ENCODE data around the gene FAM83F. TPM values are rescaled to one million over a fixed set of nuclear protein-coding genes. Genes with fewer than 3 reads are reported as not detected.

Gene FAM83F
- total RNA-seq, 1 donor from 2014 or later = 1.1 TPM

DNA sequence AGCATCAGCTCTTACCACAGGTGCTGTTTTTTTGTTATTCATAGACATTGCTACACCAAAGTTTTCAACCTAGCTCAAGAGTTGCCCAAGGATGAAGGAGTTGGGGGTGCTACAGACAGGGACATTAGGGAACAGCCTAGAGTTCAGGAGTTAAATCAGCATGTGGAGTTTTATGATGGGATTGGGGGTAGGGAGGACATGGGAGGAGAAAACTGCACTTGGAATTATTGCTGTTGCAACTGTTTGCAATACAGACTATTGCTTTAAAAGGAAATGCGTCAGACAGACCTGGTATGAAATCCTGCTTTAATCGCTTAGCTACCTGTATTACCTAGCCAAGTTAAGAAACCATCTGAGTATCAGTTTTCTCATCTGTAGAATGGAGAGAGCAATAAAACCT lies 28.3 kb upstream of the FAM83F start:
- no peaks in the 10 kb centered on the region for H3K36me3 Mint-ChIP-seq (ENCODE audit: unreplicated experiment)
- no peak for DNase-seq
- peaks cover 14% of the 10 kb centered on the region for H3K4me1 Mint-ChIP-seq (ENCODE audit: low read depth, unreplicated experiment)
- no peak overlapping the region for H3K4me3 Mint-ChIP-seq (ENCODE audit: unreplicated experiment)
- H3K27me3 Mint-ChIP-seq (ENCODE audit: unreplicated experiment) = no peaks in the 10 kb centered on the region
- no peaks in the 10 kb centered on the region for H3K9me3 Mint-ChIP-seq (ENCODE audit: unreplicated experiment)
- TF ChIP-seq, protein P1, sequence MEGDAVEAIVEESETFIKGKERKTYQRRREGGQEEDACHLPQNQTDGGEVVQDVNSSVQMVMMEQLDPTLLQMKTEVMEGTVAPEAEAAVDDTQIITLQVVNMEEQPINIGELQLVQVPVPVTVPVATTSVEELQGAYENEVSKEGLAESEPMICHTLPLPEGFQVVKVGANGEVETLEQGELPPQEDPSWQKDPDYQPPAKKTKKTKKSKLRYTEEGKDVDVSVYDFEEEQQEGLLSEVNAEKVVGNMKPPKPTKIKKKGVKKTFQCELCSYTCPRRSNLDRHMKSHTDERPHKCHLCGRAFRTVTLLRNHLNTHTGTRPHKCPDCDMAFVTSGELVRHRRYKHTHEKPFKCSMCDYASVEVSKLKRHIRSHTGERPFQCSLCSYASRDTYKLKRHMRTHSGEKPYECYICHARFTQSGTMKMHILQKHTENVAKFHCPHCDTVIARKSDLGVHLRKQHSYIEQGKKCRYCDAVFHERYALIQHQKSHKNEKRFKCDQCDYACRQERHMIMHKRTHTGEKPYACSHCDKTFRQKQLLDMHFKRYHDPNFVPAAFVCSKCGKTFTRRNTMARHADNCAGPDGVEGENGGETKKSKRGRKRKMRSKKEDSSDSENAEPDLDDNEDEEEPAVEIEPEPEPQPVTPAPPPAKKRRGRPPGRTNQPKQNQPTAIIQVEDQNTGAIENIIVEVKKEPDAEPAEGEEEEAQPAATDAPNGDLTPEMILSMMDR (IDR thresholded peaks at IDR 0.05; ENCODE audit: partially characterized antibody, unreplicated experiment) = no peak
- no peak overlapping the region for H3K27ac Mint-ChIP-seq (ENCODE audit: unreplicated experiment)

GRCh38 chr22:39967103-39967829 lies 27.5 kb upstream of the FAM83F start:
- Mint-ChIP-seq H3K9me3 (ENCODE audit: unreplicated experiment) (no peaks in the 10 kb centered on the region), H3K4me1 (ENCODE audit: low read depth, unreplicated experiment) (peaks cover 17% of the 10 kb centered on the region), H3K4me3 (ENCODE audit: unreplicated experiment) (no peak overlapping the region), H3K27me3 (ENCODE audit: unreplicated experiment) (no peaks in the 10 kb centered on the region), H3K36me3 (ENCODE audit: unreplicated experiment) (no peaks in the 10 kb centered on the region), H3K27ac (ENCODE audit: unreplicated experiment) (no peak overlapping the region)
- TF ChIP-seq, protein P1 (IDR thresholded peaks at IDR 0.05; ENCODE audit: partially characterized antibody, unreplicated experiment) = no peak
- no peak for DNase-seq

- TF ChIP-seq, protein P1 (IDR thresholded peaks at IDR 0.05; ENCODE audit: partially characterized antibody, unreplicated experiment) = no peak
- no peaks in the 10 kb centered on the region for H3K9me3 Mint-ChIP-seq (ENCODE audit: unreplicated experiment)
- no peak overlapping the region for H3K27ac Mint-ChIP-seq (ENCODE audit: unreplicated experiment)
- H3K27me3 Mint-ChIP-seq (ENCODE audit: unreplicated experiment) = peaks cover 2% of the 10 kb centered on the region
- H3K36me3 Mint-ChIP-seq (ENCODE audit: unreplicated experiment) = no peaks in the 10 kb centered on the region
- H3K4me3 Mint-ChIP-seq (ENCODE audit: unreplicated experiment) = peak overlapping the region; percentile 2
- no peak for DNase-seq
- H3K4me1 Mint-ChIP-seq (ENCODE audit: low read depth, unreplicated experiment) = peaks cover 20% of the 10 kb centered on the region
These were observed 26.5 kb upstream of the FAM83F start for GRCh38 chr22:39967996-39968972.

DNA sequence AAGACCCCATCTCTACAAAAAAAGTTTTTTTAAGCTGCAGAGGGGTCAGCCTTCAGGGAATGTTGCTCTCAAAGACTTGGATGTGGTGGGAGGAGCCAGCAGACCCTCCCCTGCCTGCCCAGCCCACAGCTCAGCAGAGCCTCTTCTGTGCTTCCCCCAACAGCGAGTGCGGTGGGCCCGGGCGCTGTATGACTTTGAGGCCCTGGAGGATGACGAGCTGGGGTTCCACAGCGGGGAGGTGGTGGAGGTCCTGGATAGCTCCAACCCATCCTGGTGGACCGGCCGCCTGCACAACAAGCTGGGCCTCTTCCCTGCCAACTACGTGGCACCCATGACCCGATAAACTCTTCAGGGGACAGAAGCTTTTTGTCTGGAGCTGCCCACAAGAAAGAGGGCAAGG lies 24.0 kb upstream of the FAM83F start:
- H3K36me3 Mint-ChIP-seq (ENCODE audit: unreplicated experiment) = no peaks in the 10 kb centered on the region
- H3K27ac Mint-ChIP-seq (ENCODE audit: unreplicated experiment) = no peak overlapping the region
- H3K4me1 Mint-ChIP-seq (ENCODE audit: low read depth, unreplicated experiment) = peaks cover 20% of the 10 kb centered on the region
- H3K4me3 Mint-ChIP-seq (ENCODE audit: unreplicated experiment) = no peak overlapping the region
- DNase-seq = no peak
- peaks cover 2% of the 10 kb centered on the region for H3K27me3 Mint-ChIP-seq (ENCODE audit: unreplicated experiment)
- TF ChIP-seq, protein P1 (IDR thresholded peaks at IDR 0.05; ENCODE audit: partially characterized antibody, unreplicated experiment) = no peak
- no peaks in the 10 kb centered on the region for H3K9me3 Mint-ChIP-seq (ENCODE audit: unreplicated experiment)
